GM12891 (cell line): ENCODE measurements around the gene STXBP6.

Experiments
- POLR2A ChIP-seq: IDR thresholded peaks from 2 replicates; pipeline ENCODE4 v1.6.1; 2011; ENCODE audit warnings: low read depth, low read length, control low read depth
- POU2F2 ChIP-seq: IDR thresholded peaks from 2 replicates; pipeline ENCODE4 v1.6.1; 2011; ENCODE audit warnings: low read depth, mild to moderate bottlenecking, control low read depth, low read length, moderate library complexity

DNA sequence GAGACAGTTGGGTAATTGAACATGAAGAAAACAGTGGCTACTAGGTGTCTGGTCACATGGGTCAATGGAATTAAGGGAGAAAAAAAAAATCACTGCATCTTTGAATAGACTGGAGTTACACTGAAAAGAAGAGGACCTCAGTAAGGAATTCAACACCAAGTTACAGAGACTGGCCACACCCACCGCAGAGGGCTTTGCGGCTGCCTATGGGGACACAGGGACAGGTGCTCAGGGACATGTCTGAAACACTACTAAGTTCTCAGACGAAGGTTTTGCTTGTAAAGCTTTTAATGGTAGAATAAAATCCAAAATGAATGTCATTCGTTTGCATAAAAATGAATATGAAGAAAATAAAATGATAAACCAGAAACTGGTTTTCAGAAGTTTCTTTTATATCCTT is 93.8 kb downstream of the STXBP6 start:
- no peak for TF ChIP-seq POLR2A
- TF ChIP-seq POU2F2, result no peak
